ENCODE data around the gene PIMREG.

- TF ChIP-seq, protein P1, sequence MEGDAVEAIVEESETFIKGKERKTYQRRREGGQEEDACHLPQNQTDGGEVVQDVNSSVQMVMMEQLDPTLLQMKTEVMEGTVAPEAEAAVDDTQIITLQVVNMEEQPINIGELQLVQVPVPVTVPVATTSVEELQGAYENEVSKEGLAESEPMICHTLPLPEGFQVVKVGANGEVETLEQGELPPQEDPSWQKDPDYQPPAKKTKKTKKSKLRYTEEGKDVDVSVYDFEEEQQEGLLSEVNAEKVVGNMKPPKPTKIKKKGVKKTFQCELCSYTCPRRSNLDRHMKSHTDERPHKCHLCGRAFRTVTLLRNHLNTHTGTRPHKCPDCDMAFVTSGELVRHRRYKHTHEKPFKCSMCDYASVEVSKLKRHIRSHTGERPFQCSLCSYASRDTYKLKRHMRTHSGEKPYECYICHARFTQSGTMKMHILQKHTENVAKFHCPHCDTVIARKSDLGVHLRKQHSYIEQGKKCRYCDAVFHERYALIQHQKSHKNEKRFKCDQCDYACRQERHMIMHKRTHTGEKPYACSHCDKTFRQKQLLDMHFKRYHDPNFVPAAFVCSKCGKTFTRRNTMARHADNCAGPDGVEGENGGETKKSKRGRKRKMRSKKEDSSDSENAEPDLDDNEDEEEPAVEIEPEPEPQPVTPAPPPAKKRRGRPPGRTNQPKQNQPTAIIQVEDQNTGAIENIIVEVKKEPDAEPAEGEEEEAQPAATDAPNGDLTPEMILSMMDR (conservative IDR thresholded peaks at IDR 0.05) = no peak
- TF ChIP-seq EZH2 (IDR thresholded peaks at IDR 0.05; ENCODE audit: low read depth) = no peak
These were observed 44.8 kb downstream of the PIMREG start for GRCh38 chr17:6489016-6489550.
